IgD-negative memory B cell (primary cell): ENCODE data around the gene KIF26A. TPM values are rescaled to one million over a fixed set of nuclear protein-coding genes. Genes with fewer than 3 reads are reported as not detected.

Experiments
- H3K27ac Mint-ChIP-seq, 3 donors: one replicate each; pipeline ENCODE4 v1.8.0; 2020 to 2022; ENCODE audit warnings: mild to moderate bottlenecking in 3 of 3, mixed read lengths in 3 of 3, moderate library complexity in 1 of 3
- H3K27me3 Mint-ChIP-seq: one replicate; pipeline ENCODE4 v1.8.0; 2021; ENCODE audit warnings: mixed read lengths
- H3K36me3 Mint-ChIP-seq: one replicate; pipeline ENCODE4 v1.8.0; 2020; ENCODE audit warnings: mild to moderate bottlenecking, mixed read lengths
- H3K4me1 Mint-ChIP-seq, 3 donors: one replicate each; pipeline ENCODE4 v1.8.0; 2020 to 2022; ENCODE audit warnings: mixed read lengths in 3 of 3, mild to moderate bottlenecking in 1 of 3
- H3K4me3 Mint-ChIP-seq, 4 donors: one replicate each; pipeline ENCODE4 v1.8.0; 2020 to 2022; ENCODE audit warnings: mild to moderate bottlenecking in 4 of 4, mixed read lengths in 4 of 4, moderate library complexity in 3 of 4
- H3K9me3 Mint-ChIP-seq, 3 donors: one replicate each; pipeline ENCODE4 v1.8.0; 2020 to 2021; ENCODE audit warnings: mixed read lengths in 3 of 3, mild to moderate bottlenecking in 1 of 3
- polyA plus RNA-seq: library from polyadenylated mRNA; unstranded; fragments of 300-500 nt; fragmentation: Illumina TruSeq; gene quantifications from one replicate; pipeline ENCODE4 v1.2.3, GENCODE V29; 2021

KIF26A gene
- polyA plus RNA-seq, 1 donor from 2014 or later: not detected

- Mint-ChIP-seq H3K4me3 (no peak overlapping the region), H3K9me3 (peaks cover 9 to 13% (median 9%) of the 10 kb centered on the region in 3 donors), H3K4me1 (peaks cover 0 to 5% (median 0%) of the 10 kb centered on the region in 3 donors), H3K36me3 (no peaks in the 10 kb centered on the region), H3K27ac (no peak overlapping the region), H3K27me3 (peaks cover 36% of the 10 kb centered on the region)
These were observed 7.3 kb upstream of the KIF26A start for GRCh38 chr14:104130974-104131651.

- H3K36me3 Mint-ChIP-seq: no peaks in the 10 kb centered on the region
- peaks cover 0 to 9% (median 6%) of the 10 kb centered on the region in 3 donors for H3K9me3 Mint-ChIP-seq
- H3K27me3 Mint-ChIP-seq: peaks cover 42% of the 10 kb centered on the region
- no peak overlapping the region for H3K4me3 Mint-ChIP-seq
- peak overlapping the region in 1 of 3 donors; percentile 88 for H3K27ac Mint-ChIP-seq
- H3K4me1 Mint-ChIP-seq: peaks cover 0 to 5% (median 4%) of the 10 kb centered on the region in 3 donors
These were observed 6.2 kb upstream of the KIF26A start for GRCh38 chr14:104131968-104132732.

- Mint-ChIP-seq H3K9me3 (peaks cover 0 to 7% (median 5%) of the 10 kb centered on the region in 3 donors), H3K27me3 (peaks cover 45% of the 10 kb centered on the region), H3K4me3 (no peak overlapping the region), H3K27ac (no peak overlapping the region), H3K36me3 (no peaks in the 10 kb centered on the region), H3K4me1 (peaks cover 0 to 5% (median 4%) of the 10 kb centered on the region in 3 donors)
These were observed 5.4 kb upstream of the KIF26A start for GRCh38 chr14:104132981-104133380.

- Mint-ChIP-seq H3K4me1 (peaks cover 0 to 5% (median 4%) of the 10 kb centered on the region in 3 donors), H3K36me3 (no peaks in the 10 kb centered on the region), H3K9me3 (peaks cover 0 to 7% (median 4%) of the 10 kb centered on the region in 3 donors), H3K27me3 (peaks cover 44% of the 10 kb centered on the region), H3K27ac (no peak overlapping the region), H3K4me3 (no peak overlapping the region)
These were observed 4.9 kb upstream of the KIF26A start for GRCh38 chr14:104133496-104133895.

GRCh38 chr14:104134061-104134965 lies 4.1 kb upstream of the KIF26A start:
- Mint-ChIP-seq H3K36me3 (no peaks in the 10 kb centered on the region), H3K4me1 (peaks cover 0 to 5% (median 4%) of the 10 kb centered on the region in 3 donors), H3K4me3 (peak overlapping the region in 1 of 4 donors; percentile 63), H3K9me3 (peaks cover 0 to 7% (median 2%) of the 10 kb centered on the region in 3 donors), H3K27ac (no peak overlapping the region), H3K27me3 (peaks cover 46% of the 10 kb centered on the region)

GRCh38 chr14:104135121-104135903 lies 3.1 kb upstream of the KIF26A start:
- H3K9me3 Mint-ChIP-seq: no peaks in the 10 kb centered on the region
- H3K4me3 Mint-ChIP-seq: peak overlapping the region in 2 of 4 donors; percentile 41 to 70
- no peak overlapping the region for H3K27ac Mint-ChIP-seq
- H3K36me3 Mint-ChIP-seq: no peaks in the 10 kb centered on the region
- H3K4me1 Mint-ChIP-seq: peaks cover 0 to 5% (median 4%) of the 10 kb centered on the region in 3 donors
- H3K27me3 Mint-ChIP-seq: peaks cover 49% of the 10 kb centered on the region

- H3K4me3 Mint-ChIP-seq: peak overlapping the region in 1 of 4 donors; percentile 41
- peaks cover 0 to 4% (median 4%) of the 10 kb centered on the region in 3 donors for H3K4me1 Mint-ChIP-seq
- peaks cover 50% of the 10 kb centered on the region for H3K27me3 Mint-ChIP-seq
- H3K36me3 Mint-ChIP-seq: no peaks in the 10 kb centered on the region
- H3K9me3 Mint-ChIP-seq: no peaks in the 10 kb centered on the region
- no peak overlapping the region for H3K27ac Mint-ChIP-seq
These were observed 2.4 kb upstream of the KIF26A start for GRCh38 chr14:104135904-104136471.

- Mint-ChIP-seq H3K4me1 (peaks cover 0 to 4% (median 3%) of the 10 kb centered on the region in 3 donors), H3K27me3 (peaks cover 50% of the 10 kb centered on the region), H3K9me3 (no peaks in the 10 kb centered on the region), H3K36me3 (no peaks in the 10 kb centered on the region), H3K4me3 (peak overlapping the region in 3 of 4 donors; percentile 21 to 81 (median 68)), H3K27ac (peak overlapping the region in 1 of 3 donors; percentile 46)
These were observed 1.7 kb upstream of the KIF26A start for GRCh38 chr14:104136472-104137296.

GRCh38 chr14:104137297-104138097 lies 890 bp upstream of the KIF26A start:
- Mint-ChIP-seq H3K27ac (no peak overlapping the region), H3K9me3 (no peaks in the 10 kb centered on the region), H3K4me3 (peak overlapping the region in 3 of 4 donors; percentile 61 to 81 (median 68)), H3K4me1 (peaks cover 0 to 4% (median 3%) of the 10 kb centered on the region in 3 donors), H3K36me3 (no peaks in the 10 kb centered on the region), H3K27me3 (peaks cover 42% of the 10 kb centered on the region)

- Mint-ChIP-seq H3K27me3 (peaks cover 37% of the 10 kb centered on the region), H3K27ac (no peak overlapping the region), H3K4me1 (peaks cover 0 to 4% (median 3%) of the 10 kb centered on the region in 3 donors), H3K36me3 (no peaks in the 10 kb centered on the region), H3K9me3 (no peaks in the 10 kb centered on the region), H3K4me3 (no peak overlapping the region)
These were observed 502 bp downstream of the KIF26A start for GRCh38 chr14:104138718-104139459.

- Mint-ChIP-seq H3K4me3 (peak overlapping the region in 1 of 4 donors; percentile 58), H3K36me3 (no peaks in the 10 kb centered on the region), H3K27ac (no peak overlapping the region), H3K27me3 (peaks cover 35% of the 10 kb centered on the region), H3K4me1 (peaks cover 0 to 4% (median 3%) of the 10 kb centered on the region in 3 donors), H3K9me3 (no peaks in the 10 kb centered on the region)
These were observed 1.2 kb downstream of the KIF26A start for GRCh38 chr14:104139460-104140212.
